CD4-positive, CD25-positive, alpha-beta regulatory T cell (primary cell): ENCODE measurements around the gene AURKAIP1. TPM values are rescaled to one million over a fixed set of nuclear protein-coding genes. Genes with fewer than 3 reads are reported as not detected.
A peak's percentile ranks its signal among the peaks of the same experiment; 100 is the strongest.

Source experiments
- ATAC-seq, 2 donors: fragments of 150-1000 bp; cut with Tn5 transposase; one replicate each; pipeline ENCODE4 v1.10.0; 2021; ENCODE audit warnings: low read depth in 2 of 2, moderate number of reproducible peaks in 2 of 2, moderate library complexity in 1 of 2
- DNase-seq, 3 donors: peaks; one replicate each; pipeline versions ENCODE4 v3.0.0 to v3.0.0-alpha.2; 2012 to 2022; ENCODE audit warnings: mixed read lengths in 1 of 3
- H3K27ac ChIP-seq: one replicate; pipeline ENCODE4 v1.7.0; 2013; ENCODE audit warnings: mild to moderate bottlenecking, low read length; ENCODE audit not compliant: insufficient read depth, poor library complexity, severe bottlenecking
- H3K27me3 ChIP-seq: one replicate; pipeline ENCODE4 v1.7.0; 2013; ENCODE audit warnings: low read length; ENCODE audit not compliant: control insufficient read depth, insufficient read depth
- H3K36me3 ChIP-seq: one replicate; pipeline ENCODE4 v1.7.0; 2013; ENCODE audit warnings: mild to moderate bottlenecking, low read length, moderate library complexity; ENCODE audit not compliant: control insufficient read depth, insufficient read depth
- H3K4me1 ChIP-seq: 2 replicates; pipeline ENCODE4 v1.7.0; 2013; ENCODE audit warnings: mild to moderate bottlenecking, low read length; ENCODE audit not compliant: insufficient read depth, control insufficient read depth, poor library complexity, severe bottlenecking
- H3K4me3 ChIP-seq: one replicate; pipeline ENCODE4 v1.7.0; 2013; ENCODE audit warnings: low read depth, mild to moderate bottlenecking, low read length, moderate library complexity
- H3K9me3 ChIP-seq, 2 experiments: 1 replicate in 1 of 2; 2 replicates in 1 of 2; pipeline ENCODE4 v1.7.0; 2013; ENCODE audit warnings: low read length in 2 of 2, mild to moderate bottlenecking in 1 of 2, moderate library complexity in 1 of 2; ENCODE audit not compliant: control insufficient read depth in 2 of 2
- H3K27ac Mint-ChIP-seq, 3 donors: one replicate each; pipeline ENCODE4 v1.8.0; 2020 to 2022; ENCODE audit warnings: mild to moderate bottlenecking in 3 of 3, mixed read lengths in 3 of 3, moderate library complexity in 2 of 3
- H3K27me3 Mint-ChIP-seq: one replicate; pipeline ENCODE4 v1.8.0; 2022; ENCODE audit warnings: mild to moderate bottlenecking, mixed read lengths
- H3K36me3 Mint-ChIP-seq: one replicate; pipeline ENCODE4 v1.8.0; 2020; ENCODE audit warnings: mixed read lengths
- H3K4me1 Mint-ChIP-seq, 4 donors: one replicate each; pipeline ENCODE4 v1.8.0; 2020 to 2022; ENCODE audit warnings: mixed read lengths in 4 of 4, mild to moderate bottlenecking in 1 of 4
- H3K4me3 Mint-ChIP-seq, 4 donors: one replicate each; pipeline ENCODE4 v1.8.0; 2020 to 2022; ENCODE audit warnings: mild to moderate bottlenecking in 4 of 4, mixed read lengths in 4 of 4, moderate library complexity in 3 of 4
- H3K9me3 Mint-ChIP-seq, 7 donors: one replicate each; pipeline ENCODE4 v1.8.0; 2020 to 2022; ENCODE audit warnings: mixed read lengths in 7 of 7, mild to moderate bottlenecking in 3 of 7, moderate library complexity in 2 of 7
- polyA plus RNA-seq, 4 donors: library from polyadenylated mRNA; unstranded; fragments of 300-500 nt; fragmentation: Illumina TruSeq; gene quantifications; one replicate each; pipeline ENCODE4 v1.2.3, GENCODE V29; 2021
- total RNA-seq: library from RNA; stranded (reverse); gene quantifications from one replicate; pipeline ENCODE4 v1.2.3, GENCODE V29; 2022

The AURKAIP1 gene
- total and polyA plus RNA-seq, 5 donors from 2014 or later = 76.0 to 190 (median 153) TPM

DNA sequence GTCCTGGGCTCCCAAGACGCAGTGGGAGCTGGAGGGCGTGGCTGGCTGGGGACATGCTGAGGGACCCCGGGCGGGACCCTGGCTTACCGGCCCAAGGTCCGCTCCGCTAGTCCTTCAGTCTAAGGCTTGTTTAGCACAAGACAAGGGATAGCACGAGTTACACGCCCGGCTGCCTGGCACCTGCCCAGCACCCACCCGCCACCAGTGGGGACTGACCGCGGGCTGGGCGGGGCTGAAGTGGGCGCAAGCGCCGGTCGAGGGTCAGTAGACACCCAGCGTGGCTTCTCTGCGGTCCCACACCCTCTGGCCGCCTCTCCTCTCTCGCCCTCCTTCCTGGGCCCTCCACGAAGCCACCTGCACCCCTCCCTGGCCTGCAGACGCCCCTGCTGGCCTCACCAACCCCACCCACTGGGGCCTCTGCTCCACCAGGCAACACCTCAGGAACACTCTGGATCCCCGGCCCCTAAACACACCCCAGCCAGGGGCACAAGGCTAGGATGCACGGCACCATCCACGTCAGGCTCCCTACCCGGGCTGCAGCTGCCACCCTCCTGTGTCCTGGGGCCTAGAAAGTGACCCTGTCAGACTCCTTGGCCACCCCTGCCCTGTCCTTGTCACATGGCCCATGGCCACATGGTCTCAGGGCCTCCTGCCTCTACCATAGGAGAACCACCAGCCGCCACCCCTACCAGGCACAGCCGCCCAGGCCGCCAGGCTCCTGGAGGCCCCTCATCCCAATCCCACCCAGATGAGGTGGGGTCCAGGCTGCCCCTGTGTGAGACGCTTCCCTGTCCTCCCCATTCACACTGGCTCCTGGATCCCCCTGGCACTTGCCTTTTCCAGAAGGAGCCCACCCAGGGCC is 37.8 kb downstream of the AURKAIP1 start:
- Histone ChIP-seq H3K4me1 (no peaks in the 10 kb centered on the region), H3K27ac (no peak overlapping the region), H3K9me3 (no peaks in the 10 kb centered on the region), H3K27me3 (no peaks in the 10 kb centered on the region), H3K36me3 (peaks cover 3% of the 10 kb centered on the region), H3K4me3 (no peak overlapping the region)
- Mint-ChIP-seq H3K27me3 (no peaks in the 10 kb centered on the region), H3K27ac (no peak overlapping the region), H3K36me3 (peaks cover 10% of the 10 kb centered on the region), H3K9me3 (peaks cover 0 to 2% (median 0%) of the 10 kb centered on the region in 7 donors), H3K4me1 (no peaks in the 10 kb centered on the region), H3K4me3 (no peak overlapping the region)
- DNase-seq (no peak), ATAC-seq (no peak)

DNA sequence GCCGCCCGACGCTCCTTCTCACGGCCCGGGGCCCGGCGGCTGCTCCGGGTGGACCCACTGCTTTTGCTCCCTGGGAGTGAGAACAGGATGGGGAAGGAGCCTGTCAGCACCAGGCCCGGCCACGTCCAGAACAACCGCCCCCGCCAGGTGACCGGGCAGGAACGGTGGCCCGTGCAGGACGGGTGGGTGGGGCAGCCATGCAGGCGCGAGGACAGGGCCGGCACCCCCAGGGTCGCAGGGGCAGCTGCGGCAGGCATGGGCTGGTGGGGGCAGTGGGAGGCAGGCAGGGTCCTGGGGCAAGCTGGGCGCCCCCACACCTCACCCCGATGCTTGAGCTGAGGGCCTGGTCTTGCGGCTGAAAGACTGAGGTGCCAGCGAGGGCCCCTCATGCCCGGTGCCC is 38.6 kb downstream of the AURKAIP1 start:
- H3K36me3 ChIP-seq = peaks cover 3% of the 10 kb centered on the region

GRCh38 chr1:1335792-1336248 is 39.2 kb downstream of the AURKAIP1 start:
- Histone ChIP-seq H3K9me3 (no peaks in the 10 kb centered on the region), H3K27ac (no peak overlapping the region), H3K4me1 (no peaks in the 10 kb centered on the region), H3K4me3 (no peak overlapping the region), H3K36me3 (peaks cover 3% of the 10 kb centered on the region), H3K27me3 (no peaks in the 10 kb centered on the region)
- no peaks in the 10 kb centered on the region for H3K4me1 Mint-ChIP-seq
- DNase-seq (no peak), ATAC-seq (no peak)
- no peaks in the 10 kb centered on the region for H3K27me3 Mint-ChIP-seq
- peaks cover 5% of the 10 kb centered on the region for H3K36me3 Mint-ChIP-seq
- H3K27ac Mint-ChIP-seq = peak overlapping the region in 1 of 3 donors; percentile 43
- no peak overlapping the region for H3K4me3 Mint-ChIP-seq
- H3K9me3 Mint-ChIP-seq = peaks cover 0 to 2% (median 0%) of the 10 kb centered on the region in 7 donors

More for the DNA sequence above, 38.6 kb downstream of the AURKAIP1 start:
- no peak overlapping the region for H3K27ac Mint-ChIP-seq
- Histone ChIP-seq H3K27ac (no peak overlapping the region), H3K9me3 (no peaks in the 10 kb centered on the region), H3K4me3 (no peak overlapping the region), H3K4me1 (no peaks in the 10 kb centered on the region), H3K27me3 (no peaks in the 10 kb centered on the region)
- peaks cover 10% of the 10 kb centered on the region for H3K36me3 Mint-ChIP-seq
- ATAC-seq (no peak), DNase-seq (no peak)
- H3K27me3 Mint-ChIP-seq = no peaks in the 10 kb centered on the region
- no peak overlapping the region for H3K4me3 Mint-ChIP-seq
- no peaks in the 10 kb centered on the region for H3K4me1 Mint-ChIP-seq
- H3K9me3 Mint-ChIP-seq = peaks cover 0 to 2% (median 0%) of the 10 kb centered on the region in 7 donors

DNA sequence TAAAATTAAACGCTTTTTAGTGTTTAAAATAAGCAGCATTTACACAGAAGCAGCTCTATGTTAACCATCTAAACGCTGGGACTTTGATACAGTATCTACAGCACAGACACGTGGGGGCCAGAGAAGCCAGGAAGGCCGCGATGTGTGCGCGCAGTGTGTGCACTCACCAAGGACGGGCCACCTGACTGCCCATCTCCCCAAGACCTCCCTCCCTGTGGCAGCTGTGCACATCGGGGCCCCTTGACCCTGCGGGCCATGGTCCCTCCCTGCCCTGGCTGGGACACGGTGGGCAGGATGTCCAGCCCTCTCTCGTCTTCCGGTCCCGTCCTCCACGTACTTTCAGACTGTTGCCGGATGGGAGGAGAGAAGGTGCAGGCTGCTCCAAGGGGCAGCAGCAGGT is 39.7 kb downstream of the AURKAIP1 start:
- H3K27ac ChIP-seq = no peak overlapping the region
- H3K4me1 ChIP-seq = no peaks in the 10 kb centered on the region
- Mint-ChIP-seq H3K36me3 (no peaks in the 10 kb centered on the region), H3K27ac (peak overlapping the region in 1 of 3 donors; percentile 43), H3K4me1 (no peaks in the 10 kb centered on the region), H3K9me3 (peaks cover 0 to 2% (median 0%) of the 10 kb centered on the region in 7 donors), H3K4me3 (peak overlapping the region in 1 of 4 donors; percentile 38), H3K27me3 (no peaks in the 10 kb centered on the region)
- ATAC-seq (no peak), DNase-seq (no peak)
- no peaks in the 10 kb centered on the region for H3K9me3 ChIP-seq
- H3K36me3 ChIP-seq = peaks cover 3% of the 10 kb centered on the region
- H3K27me3 ChIP-seq = no peaks in the 10 kb centered on the region
- H3K4me3 ChIP-seq = no peak overlapping the region

DNA sequence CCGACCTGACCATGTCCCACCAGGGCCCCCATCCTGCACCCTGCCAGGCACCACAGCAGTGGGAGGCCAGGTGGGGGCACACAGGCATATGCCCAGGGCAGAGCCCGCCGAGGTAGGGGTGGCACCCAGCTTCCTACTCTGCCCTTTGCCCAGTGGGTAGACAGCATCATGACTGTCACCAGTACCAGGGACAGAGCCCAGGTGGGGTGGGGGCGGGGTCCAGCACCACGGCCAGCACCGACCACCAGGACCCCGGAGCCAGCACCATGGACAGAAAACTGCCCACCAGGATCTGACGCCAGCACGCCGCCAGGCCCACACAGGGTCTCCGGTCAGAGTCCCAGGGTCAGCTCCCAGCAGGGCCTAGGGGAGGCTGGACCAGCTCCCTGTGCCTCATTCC is 40.2 kb downstream of the AURKAIP1 start:
- Histone ChIP-seq H3K36me3 (peaks cover 3% of the 10 kb centered on the region), H3K4me1 (no peaks in the 10 kb centered on the region), H3K9me3 (no peaks in the 10 kb centered on the region), H3K27me3 (no peaks in the 10 kb centered on the region), H3K4me3 (no peak overlapping the region), H3K27ac (no peak overlapping the region)
- ATAC-seq (no peak), DNase-seq (no peak)
- Mint-ChIP-seq H3K4me1 (no peaks in the 10 kb centered on the region), H3K4me3 (peak overlapping the region in 1 of 4 donors; percentile 38), H3K9me3 (peaks cover 0 to under 1% (median 0%) of the 10 kb centered on the region in 7 donors), H3K27me3 (no peaks in the 10 kb centered on the region), H3K36me3 (no peaks in the 10 kb centered on the region), H3K27ac (no peak overlapping the region)

DNA sequence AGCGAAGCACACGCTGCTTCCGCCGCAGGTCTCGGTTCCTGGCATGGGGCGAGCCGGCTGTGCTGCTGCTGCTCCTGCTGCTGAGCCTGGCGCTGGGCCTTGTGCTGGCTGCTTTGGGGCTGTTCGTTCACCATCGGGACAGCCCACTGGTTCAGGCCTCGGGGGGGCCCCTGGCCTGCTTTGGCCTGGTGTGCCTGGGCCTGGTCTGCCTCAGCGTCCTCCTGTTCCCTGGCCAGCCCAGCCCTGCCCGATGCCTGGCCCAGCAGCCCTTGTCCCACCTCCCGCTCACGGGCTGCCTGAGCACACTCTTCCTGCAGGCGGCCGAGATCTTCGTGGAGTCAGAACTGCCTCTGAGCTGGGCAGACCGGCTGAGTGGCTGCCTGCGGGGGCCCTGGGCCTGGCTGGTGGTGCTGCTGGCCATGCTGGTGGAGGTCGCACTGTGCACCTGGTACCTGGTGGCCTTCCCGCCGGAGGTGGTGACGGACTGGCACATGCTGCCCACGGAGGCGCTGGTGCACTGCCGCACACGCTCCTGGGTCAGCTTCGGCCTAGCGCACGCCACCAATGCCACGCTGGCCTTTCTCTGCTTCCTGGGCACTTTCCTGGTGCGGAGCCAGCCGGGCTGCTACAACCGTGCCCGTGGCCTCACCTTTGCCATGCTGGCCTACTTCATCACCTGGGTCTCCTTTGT is 41.3 kb downstream of the AURKAIP1 start:
- Histone ChIP-seq H3K4me1 (no peaks in the 10 kb centered on the region), H3K36me3 (no peaks in the 10 kb centered on the region), H3K27ac (no peak overlapping the region), H3K4me3 (no peak overlapping the region), H3K9me3 (no peaks in the 10 kb centered on the region), H3K27me3 (no peaks in the 10 kb centered on the region)
- ATAC-seq (no peak), DNase-seq (no peak)
- no peaks in the 10 kb centered on the region for H3K36me3 Mint-ChIP-seq
- no peaks in the 10 kb centered on the region for H3K27me3 Mint-ChIP-seq
- H3K4me1 Mint-ChIP-seq = peaks cover 0 to 3% (median 0%) of the 10 kb centered on the region in 4 donors
- H3K27ac Mint-ChIP-seq = no peak overlapping the region
- no peaks in the 10 kb centered on the region for H3K9me3 Mint-ChIP-seq
- H3K4me3 Mint-ChIP-seq = no peak overlapping the region

DNA sequence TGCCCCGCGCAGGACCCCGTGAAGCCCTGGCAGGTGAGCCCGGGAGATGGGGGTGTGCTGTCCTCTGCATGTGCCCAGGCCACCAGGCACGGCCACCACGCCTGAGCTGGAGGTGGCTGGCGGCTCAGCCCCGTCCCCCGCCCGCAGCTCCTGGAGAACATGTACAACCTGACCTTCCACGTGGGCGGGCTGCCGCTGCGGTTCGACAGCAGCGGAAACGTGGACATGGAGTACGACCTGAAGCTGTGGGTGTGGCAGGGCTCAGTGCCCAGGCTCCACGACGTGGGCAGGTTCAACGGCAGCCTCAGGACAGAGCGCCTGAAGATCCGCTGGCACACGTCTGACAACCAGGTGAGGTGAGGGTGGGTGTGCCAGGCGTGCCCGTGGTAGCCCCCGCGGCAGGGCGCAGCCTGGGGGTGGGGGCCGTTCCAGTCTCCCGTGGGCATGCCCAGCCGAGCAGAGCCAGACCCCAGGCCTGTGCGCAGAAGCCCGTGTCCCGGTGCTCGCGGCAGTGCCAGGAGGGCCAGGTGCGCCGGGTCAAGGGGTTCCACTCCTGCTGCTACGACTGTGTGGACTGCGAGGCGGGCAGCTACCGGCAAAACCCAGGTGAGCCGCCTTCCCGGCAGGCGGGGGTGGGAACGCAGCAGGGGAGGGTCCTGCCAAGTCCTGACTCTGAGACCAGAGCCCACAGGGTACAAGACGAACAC is 42.1 kb downstream of the AURKAIP1 start:
- Mint-ChIP-seq H3K27ac (no peak overlapping the region), H3K36me3 (no peaks in the 10 kb centered on the region), H3K27me3 (no peaks in the 10 kb centered on the region), H3K4me1 (peaks cover 0 to 3% (median 0%) of the 10 kb centered on the region in 4 donors), H3K4me3 (no peak overlapping the region), H3K9me3 (no peaks in the 10 kb centered on the region)
- no peak overlapping the region for H3K27ac ChIP-seq
- no peaks in the 10 kb centered on the region for H3K4me1 ChIP-seq
- DNase-seq (no peak), ATAC-seq (no peak)
- no peak overlapping the region for H3K4me3 ChIP-seq
- H3K27me3 ChIP-seq = no peaks in the 10 kb centered on the region
- H3K36me3 ChIP-seq = no peaks in the 10 kb centered on the region
- H3K9me3 ChIP-seq = no peaks in the 10 kb centered on the region
